ENCODE results near the gene CCDC88C. TPM values are rescaled to one million over a fixed set of nuclear protein-coding genes. Genes with fewer than 3 reads are reported as not detected.
A peak's percentile ranks its signal among the peaks of the same experiment; 100 is the strongest.
"Not testable (repeated sequence)": the region's sequence is repeated elsewhere in the genome, so short reads cannot be mapped to it uniquely, and the experiment has no call there.

Gene CCDC88C
- total RNA-seq, 1 donor from 2014 or later = 44.6 TPM

DNA sequence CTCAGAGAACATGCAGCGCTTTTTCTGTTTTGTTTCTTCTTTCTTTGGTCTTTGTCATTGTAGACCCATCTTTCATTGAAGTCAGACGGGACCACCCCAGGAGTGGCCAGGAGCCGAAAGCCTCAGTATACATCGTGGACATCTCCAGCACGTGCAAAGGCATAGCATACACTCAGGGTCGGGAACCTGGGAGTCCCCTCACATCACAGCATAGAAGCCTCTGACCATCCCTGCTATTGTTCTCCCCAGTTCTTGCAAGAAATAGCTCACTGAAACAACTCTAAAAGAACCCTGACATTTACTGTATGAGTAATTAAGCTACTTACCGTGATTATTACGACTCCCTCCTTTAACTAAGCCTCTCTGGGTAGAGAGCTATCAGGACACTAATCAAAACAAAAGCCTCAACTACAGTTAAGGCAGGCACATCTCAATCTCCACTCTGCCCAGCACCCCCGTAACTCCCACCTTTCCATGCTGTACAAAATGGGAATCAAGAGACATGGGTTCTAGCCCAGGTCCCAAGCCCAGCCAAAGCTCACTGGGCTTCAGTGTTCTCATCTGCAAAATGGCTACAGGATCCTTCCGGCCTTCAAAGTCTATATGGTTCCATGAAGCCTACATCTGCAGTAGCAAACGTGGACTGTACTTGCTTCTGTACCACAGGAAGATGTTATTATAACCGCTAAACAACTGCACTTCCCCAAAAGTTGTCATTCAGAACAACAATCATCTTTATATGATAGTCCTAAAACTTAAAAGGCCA is 6.7 kb downstream of the CCDC88C start:
- DNase-seq (ENCODE audit: low read depth, low spot score) = no peak
- TF ChIP-seq, protein P1, sequence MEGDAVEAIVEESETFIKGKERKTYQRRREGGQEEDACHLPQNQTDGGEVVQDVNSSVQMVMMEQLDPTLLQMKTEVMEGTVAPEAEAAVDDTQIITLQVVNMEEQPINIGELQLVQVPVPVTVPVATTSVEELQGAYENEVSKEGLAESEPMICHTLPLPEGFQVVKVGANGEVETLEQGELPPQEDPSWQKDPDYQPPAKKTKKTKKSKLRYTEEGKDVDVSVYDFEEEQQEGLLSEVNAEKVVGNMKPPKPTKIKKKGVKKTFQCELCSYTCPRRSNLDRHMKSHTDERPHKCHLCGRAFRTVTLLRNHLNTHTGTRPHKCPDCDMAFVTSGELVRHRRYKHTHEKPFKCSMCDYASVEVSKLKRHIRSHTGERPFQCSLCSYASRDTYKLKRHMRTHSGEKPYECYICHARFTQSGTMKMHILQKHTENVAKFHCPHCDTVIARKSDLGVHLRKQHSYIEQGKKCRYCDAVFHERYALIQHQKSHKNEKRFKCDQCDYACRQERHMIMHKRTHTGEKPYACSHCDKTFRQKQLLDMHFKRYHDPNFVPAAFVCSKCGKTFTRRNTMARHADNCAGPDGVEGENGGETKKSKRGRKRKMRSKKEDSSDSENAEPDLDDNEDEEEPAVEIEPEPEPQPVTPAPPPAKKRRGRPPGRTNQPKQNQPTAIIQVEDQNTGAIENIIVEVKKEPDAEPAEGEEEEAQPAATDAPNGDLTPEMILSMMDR (conservative IDR thresholded peaks at IDR 0.05) = no peak
- no peaks in the 10 kb centered on the region for H3K27me3 Mint-ChIP-seq (ENCODE audit: low read depth)
- H3K9me3 Mint-ChIP-seq = no peaks in the 10 kb centered on the region
- peaks cover 11% of the 10 kb centered on the region for H3K36me3 Mint-ChIP-seq (ENCODE audit: low read depth)
- H3K4me1 Mint-ChIP-seq = peaks cover 51% of the 10 kb centered on the region
- H3K4me3 Mint-ChIP-seq = no peak overlapping the region
- H3K27ac Mint-ChIP-seq (ENCODE audit: unreplicated experiment) = peak overlapping the region; percentile 70

DNA sequence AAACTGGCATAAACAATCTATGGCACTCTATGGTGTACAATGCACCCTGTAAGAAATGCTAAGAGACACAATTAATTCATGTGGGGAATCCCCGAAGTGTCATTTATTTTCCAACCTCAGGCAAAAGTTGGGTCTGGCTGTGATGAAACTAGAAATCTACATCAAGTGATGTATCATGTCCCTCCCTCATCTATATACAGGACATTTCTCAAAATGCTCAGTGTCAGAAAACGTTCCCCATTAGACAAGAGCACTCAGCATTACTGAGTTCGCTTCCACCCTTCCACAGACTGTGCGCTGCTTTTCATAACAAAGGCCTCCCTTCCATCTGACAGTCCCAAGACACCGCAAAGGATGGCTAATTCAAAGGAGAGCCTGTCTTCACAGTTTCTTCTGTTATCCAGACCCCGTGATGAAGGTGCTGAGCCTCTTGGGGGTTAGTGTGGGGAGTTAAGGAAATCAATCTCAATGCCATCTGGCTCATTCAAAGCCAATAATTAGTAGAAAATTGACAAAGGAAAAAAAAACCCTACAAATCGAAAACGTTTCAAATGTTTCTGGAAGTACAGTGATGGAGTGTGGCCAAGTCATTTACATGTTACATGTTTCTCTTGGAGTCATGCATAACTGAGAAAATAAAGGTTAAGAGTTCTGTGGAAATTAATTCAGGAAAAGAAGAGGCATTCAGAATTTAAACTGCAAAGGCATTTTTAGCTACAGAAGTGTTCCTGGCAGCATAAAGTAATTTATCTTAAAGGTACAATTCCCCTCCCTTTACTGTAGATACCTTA is 7.5 kb downstream of the CCDC88C start:
- Mint-ChIP-seq H3K36me3 (ENCODE audit: low read depth) (peaks cover 11% of the 10 kb centered on the region), H3K4me3 (no peak overlapping the region), H3K27ac (ENCODE audit: unreplicated experiment) (peak overlapping the region; percentile 70), H3K9me3 (no peaks in the 10 kb centered on the region), H3K4me1 (peaks cover 50% of the 10 kb centered on the region), H3K27me3 (ENCODE audit: low read depth) (no peaks in the 10 kb centered on the region)
- TF ChIP-seq, protein P1 (conservative IDR thresholded peaks at IDR 0.05) = no peak
- DNase-seq (ENCODE audit: low read depth, low spot score) = no peak

DNA sequence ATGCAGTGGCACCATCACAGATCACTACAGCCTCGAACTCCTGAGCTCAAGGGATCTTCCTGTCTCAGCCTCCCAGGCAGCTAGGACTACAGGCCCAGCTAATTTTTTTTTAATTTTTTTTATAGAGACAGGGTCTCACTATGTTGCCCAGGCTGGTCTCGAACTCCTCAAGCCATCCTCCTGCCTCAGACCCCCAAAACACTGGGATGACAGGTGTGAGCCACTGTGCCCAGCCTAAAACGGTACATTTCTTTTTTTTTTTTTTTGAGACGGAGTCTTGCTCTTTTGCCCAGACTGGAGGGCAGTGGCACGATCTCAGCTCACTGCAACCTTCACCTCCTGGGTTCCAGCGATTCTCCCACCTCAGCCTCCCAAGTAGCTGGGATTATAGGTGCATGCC is 8.4 kb downstream of the CCDC88C start:
- not testable (repeated sequence) for H3K9me3 Mint-ChIP-seq; DNase-seq (ENCODE audit: low read depth, low spot score); H3K27me3 Mint-ChIP-seq (ENCODE audit: low read depth); H3K27ac Mint-ChIP-seq (ENCODE audit: unreplicated experiment); H3K4me3 Mint-ChIP-seq
- Mint-ChIP-seq H3K36me3 (ENCODE audit: low read depth) (peaks cover 12% of the 10 kb centered on the region), H3K4me1 (peaks cover 43% of the 10 kb centered on the region)

DNA sequence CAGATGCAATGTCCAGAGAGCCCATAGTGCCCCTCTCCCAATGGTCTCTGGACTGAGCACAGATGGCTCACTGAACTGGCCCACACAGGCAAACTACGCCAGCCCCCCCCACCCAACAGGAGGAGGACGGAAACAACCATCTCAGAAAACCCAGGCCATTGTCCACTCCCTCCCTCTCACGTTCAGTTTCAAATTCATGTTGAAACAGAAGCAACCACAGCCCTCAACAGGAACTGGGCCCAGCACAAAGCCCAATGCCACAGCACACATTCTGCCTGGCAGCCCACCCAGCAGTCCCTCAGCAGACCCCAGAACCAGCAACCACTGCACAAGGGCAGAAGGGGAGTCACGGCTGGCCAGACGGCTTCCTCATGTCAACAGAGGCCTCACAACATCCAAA is 10.6 kb downstream of the CCDC88C start:
- peak overlapping the region; percentile 71 for H3K27ac Mint-ChIP-seq (ENCODE audit: unreplicated experiment)

DNA sequence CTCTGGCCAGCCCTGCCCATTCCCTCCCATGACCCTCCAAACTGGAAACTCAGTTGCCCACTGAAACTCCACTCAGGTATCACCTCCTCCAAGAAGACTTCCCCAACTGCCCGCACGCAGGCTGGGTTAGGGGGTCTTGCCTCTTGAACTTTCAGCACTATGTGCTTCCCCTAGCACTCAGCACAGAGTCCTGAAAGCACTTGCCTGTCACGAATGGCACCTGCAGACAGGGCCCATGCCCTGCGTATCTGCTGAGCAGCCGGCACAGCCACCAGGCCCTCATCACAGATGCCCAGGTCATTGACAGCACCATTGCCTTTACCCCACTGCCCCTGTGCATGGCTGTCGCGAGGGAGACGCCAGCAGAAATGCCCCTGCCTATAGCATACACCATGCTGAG is 11.2 kb downstream of the CCDC88C start:
- TF ChIP-seq, protein P1 (conservative IDR thresholded peaks at IDR 0.05) = no peak
- Mint-ChIP-seq H3K27ac (ENCODE audit: unreplicated experiment) (no peak overlapping the region), H3K4me3 (no peak overlapping the region), H3K36me3 (ENCODE audit: low read depth) (peaks cover 11% of the 10 kb centered on the region), H3K4me1 (peaks cover 33% of the 10 kb centered on the region), H3K9me3 (no peaks in the 10 kb centered on the region), H3K27me3 (ENCODE audit: low read depth) (no peaks in the 10 kb centered on the region)
- DNase-seq (ENCODE audit: low read depth, low spot score) = no peak

More for the DNA sequence above, 10.6 kb downstream of the CCDC88C start:
- Mint-ChIP-seq H3K36me3 (ENCODE audit: low read depth) (peaks cover 11% of the 10 kb centered on the region), H3K4me1 (peaks cover 33% of the 10 kb centered on the region), H3K4me3 (no peak overlapping the region), H3K27me3 (ENCODE audit: low read depth) (no peaks in the 10 kb centered on the region), H3K9me3 (no peaks in the 10 kb centered on the region)
- TF ChIP-seq, protein P1 (conservative IDR thresholded peaks at IDR 0.05) = no peak
- no peak for DNase-seq (ENCODE audit: low read depth, low spot score)

All from neural crest cell (in vitro differentiated cells).